PC-3 (cell line): ENCODE measurements around the gene RAB1A. TPM values are rescaled to one million over a fixed set of nuclear protein-coding genes. Genes with fewer than 3 reads are reported as not detected.

Experiments
- ATAC-seq: fragments of 200-7000 bp; cut with Tn5 transposase; 2 replicates; pipeline ENCODE4 v1.9.1; 2020; ENCODE audit warnings: mild to moderate bottlenecking, moderate library complexity
- BruUV-seq: library from RNA; stranded (reverse); fragments of 400-500 nt; replicated peaks from 2 replicates; lab custom pipeline; 2021; lab: Mats Ljungman, UMichigan
- CTCF ChIA-PET: fragments of 300-600 bp; sonication (Branson Sonifier 250); formaldehyde crosslinking; loops from one replicate; lab custom pipeline; 2022; ENCODE audit warnings: antibody characterized with exemption; lab: Charles Lee
- POLR2A ChIA-PET: fragments of 300-600 bp; sonication (Branson Sonifier 250); formaldehyde crosslinking; loops from one replicate; lab custom pipeline; 2022; ENCODE audit warnings: antibody characterized with exemption; ENCODE audit not compliant: unreplicated experiment; lab: Charles Lee
- DNase-seq: peaks from one replicate; pipeline ENCODE4 v3.0.0-alpha.2; 2015
- H2AFZ ChIP-seq: fragments of 300-600 bp; sonication (generic); 2 replicates; pipeline ENCODE4 v1.6.0; 2016; ENCODE audit warnings: antibody characterized with exemption, low read length
- H3F3A ChIP-seq: fragments of 300-600 bp; sonication (generic); one replicate; pipeline ENCODE4 v1.6.0; 2017; ENCODE audit warnings: antibody characterized with exemption, low read length, control low read depth, mild to moderate bottlenecking; ENCODE audit not compliant: unreplicated experiment
- H3K27ac ChIP-seq: fragments of 300-600 bp; sonication (generic); 2 replicates; pipeline ENCODE4 v1.5.1; 2016; ENCODE audit warnings: mild to moderate bottlenecking, low read length
- H3K27me3 ChIP-seq: fragments of 300-600 bp; sonication (generic); 2 replicates; pipeline ENCODE4 v1.6.1; 2016; ENCODE audit warnings: low read length, mixed read lengths
- H3K36me3 ChIP-seq: fragments of 300-600 bp; sonication (generic); 2 replicates; pipeline ENCODE4 v1.6.1; 2016; ENCODE audit warnings: low read depth, mixed run types, low read length, mixed read lengths
- H3K4me1 ChIP-seq: fragments of 300-600 bp; sonication (generic); 2 replicates; pipeline ENCODE4 v1.5.1; 2016; ENCODE audit warnings: low read length; ENCODE audit not compliant: insufficient read depth
- H3K4me2 ChIP-seq: fragments of 300-600 bp; sonication (generic); 2 replicates; pipeline ENCODE4 v1.6.0; 2016; ENCODE audit warnings: low read length
- H3K4me3 ChIP-seq: fragments of 300-600 bp; sonication (generic); 2 replicates; pipeline ENCODE4 v1.5.1; 2016; ENCODE audit warnings: mild to moderate bottlenecking, low read length, mixed read lengths
- H3K79me2 ChIP-seq: fragments of 300-600 bp; sonication (generic); 2 replicates; pipeline ENCODE4 v1.6.1; 2017; ENCODE audit warnings: low read length, mixed read lengths
- H3K9ac ChIP-seq: fragments of 300-600 bp; sonication (generic); 2 replicates; pipeline ENCODE4 v1.6.0; 2016; ENCODE audit warnings: mild to moderate bottlenecking, low read length
- H3K9me2 ChIP-seq: fragments of 300-600 bp; sonication (generic); replicated peaks from 2 replicates; pipeline ENCODE4 v1.6.1; 2016; ENCODE audit warnings: mixed run types, low read length, mixed read lengths
- H3K9me3 ChIP-seq: fragments of 300-600 bp; sonication (generic); 2 replicates; pipeline ENCODE4 v1.6.1; 2016; ENCODE audit warnings: low read length, mixed read lengths
- H4K20me1 ChIP-seq: fragments of 300-600 bp; sonication (generic); 2 replicates; pipeline ENCODE4 v1.6.1; 2016; ENCODE audit warnings: low read length, mixed read lengths
- CTCF ChIP-seq: fragments of 300-600 bp; sonication (generic); conservative IDR thresholded peaks from 2 replicates; pipeline ENCODE4 v1.5.1; 2017; ENCODE audit warnings: antibody characterized with exemption, low read depth, mild to moderate bottlenecking, low read length
- EZH2 ChIP-seq: fragments of 300-600 bp; sonication (generic); IDR thresholded peaks from one replicate; pipeline ENCODE4 v1.6.1; 2017; ENCODE audit warnings: antibody characterized with exemption, mild to moderate bottlenecking, low read length; ENCODE audit not compliant: unreplicated experiment
- EZH2phosphoT487 ChIP-seq: fragments of 300-600 bp; sonication (generic); IDR thresholded peaks from 2 replicates; pipeline ENCODE4 v1.6.1; 2018; ENCODE audit warnings: mild to moderate bottlenecking, antibody characterized with exemption, low read length, borderline replicate concordance
- intact Hi-C: fragments of 100-400 bp; cut with micrococcal nuclease; formaldehyde crosslinking; loops from 2 replicates; pipeline ENCODE4 v1.9.0; 2023
- total RNA-seq: library from RNA; depleted of rRNA; stranded (reverse); fragments of >200 nt; gene quantifications from 2 replicates; pipeline ENCODE4 v1.2.3, GENCODE V29; 2014

The RAB1A gene
- total RNA-seq, 1 experiment from 2014 or later = 96.9 TPM

- H3K27ac ChIP-seq = no peak overlapping the region
- TSS peak; percentile 55 for BruUV-seq
- H3K4me2 ChIP-seq = peak overlapping the region; percentile 90
Measured at GRCh38 chr2:65057391-65058052, 72.4 kb downstream of the RAB1A start.

GRCh38 chr2:65057054-65057375, 72.9 kb downstream of the RAB1A start:
- Histone ChIP-seq H3K9me2 (no peaks in the 10 kb centered on the region), H3F3A (no peaks in the 10 kb centered on the region), H3K4me1 (peaks cover 11% of the 10 kb centered on the region), H3K9me3 (no peaks in the 10 kb centered on the region), H3K4me3 (peak overlapping the region; percentile 83), H3K27me3 (no peaks in the 10 kb centered on the region), H3K9ac (peak overlapping the region; percentile 71), H4K20me1 (no peaks in the 10 kb centered on the region), H2AFZ (peak overlapping the region; percentile 96), H3K79me2 (peaks cover 16% of the 10 kb centered on the region), H3K4me2 (peak overlapping the region; percentile 90), H3K27ac (no peak overlapping the region), H3K36me3 (no peaks in the 10 kb centered on the region)
- CTCF ChIA-PET = no interaction called here
- intact Hi-C loops = no loop called here
- no peak for TF ChIP-seq EZH2
- TF ChIP-seq CTCF = no peak
- no peak for TF ChIP-seq EZH2phosphoT487
- no peak for DNase-seq
- ATAC-seq = no peak; the same call in 1 of the 2 replicates
- no TSS peak for BruUV-seq
- POLR2A ChIA-PET = interaction anchor here (0.8 kb wide), 1 partner anchor 96 kb away, joined by 4 read pairs; no protein-coding TSS in a partner anchor

More at GRCh38 chr2:65057391-65058052, 72.4 kb downstream of the RAB1A start:
- H3K4me3 ChIP-seq = peak overlapping the region; percentile 83
- H4K20me1 ChIP-seq = no peaks in the 10 kb centered on the region
- intact Hi-C loops = no loop called here
- peaks cover 11% of the 10 kb centered on the region for H3K4me1 ChIP-seq
- peaks cover 16% of the 10 kb centered on the region for H3K79me2 ChIP-seq
- TF ChIP-seq CTCF (no peak), EZH2 (no peak), EZH2phosphoT487 (no peak)
- no peaks in the 10 kb centered on the region for H3K36me3 ChIP-seq
- ATAC-seq (peak; percentile 21), DNase-seq (peak; percentile 83)
- H2AFZ ChIP-seq = no peak overlapping the region
- H3K27me3 ChIP-seq = no peaks in the 10 kb centered on the region
- H3K9me2 ChIP-seq = no peaks in the 10 kb centered on the region
- H3K9ac ChIP-seq = no peak overlapping the region
- CTCF ChIA-PET = no interaction called here
- H3F3A ChIP-seq = no peaks in the 10 kb centered on the region
- POLR2A ChIA-PET = interaction anchor here (0.8 kb wide), 1 partner anchor 96 kb away, joined by 4 read pairs; no protein-coding TSS in a partner anchor
- H3K9me3 ChIP-seq = no peaks in the 10 kb centered on the region
